ENCODE data around the gene COL18A1. TPM values are rescaled to one million over a fixed set of nuclear protein-coding genes. Genes with fewer than 3 reads are reported as not detected.

The COL18A1 gene
- total and polyA plus RNA-seq, 8 donors = 38.7 to 301 (median 77.8) TPM

DNA sequence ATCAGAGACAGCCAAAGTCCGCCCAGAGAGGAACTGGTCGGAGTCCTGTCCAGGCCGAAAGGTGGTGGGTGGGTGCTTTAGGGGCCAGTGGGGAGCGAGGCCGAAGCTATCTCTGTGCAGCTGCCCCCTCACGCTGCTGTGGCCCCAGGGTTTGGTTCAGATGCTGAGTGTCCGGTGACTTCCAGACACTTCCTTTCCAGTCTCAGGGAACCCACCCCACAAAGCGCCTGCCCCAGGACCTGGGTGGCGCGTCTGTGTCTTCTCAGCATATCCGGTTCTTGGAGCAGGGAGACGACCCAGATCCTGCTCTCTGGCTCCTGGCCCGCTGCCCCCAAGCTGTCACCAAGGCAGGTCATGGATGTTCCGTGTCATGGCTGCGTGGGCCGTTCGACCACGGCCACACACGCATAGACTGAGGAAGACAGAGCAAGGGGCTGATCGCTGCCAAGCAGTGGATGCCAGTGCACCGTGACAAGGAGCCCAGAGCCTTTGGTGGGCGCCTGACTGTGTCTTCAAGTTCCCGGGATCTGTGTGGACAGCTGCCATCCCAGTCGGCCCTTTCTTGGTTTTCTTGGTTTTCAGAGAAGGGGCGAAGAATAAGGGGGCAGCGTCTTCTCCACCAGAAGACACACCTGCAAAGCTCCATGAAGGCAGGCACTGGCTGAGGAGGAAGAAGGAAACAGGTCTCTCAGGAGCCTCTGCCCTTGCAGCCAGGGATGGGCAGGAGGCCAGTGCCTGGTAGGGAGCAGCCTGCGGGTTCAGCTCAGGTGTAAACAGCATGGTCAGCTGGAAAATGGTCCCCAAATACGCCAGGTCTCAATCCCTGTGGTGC is 22.9 kb upstream of the COL18A1 start:
- intact Hi-C loops (cut with DNase I) = no loop called here
- TF ChIP-seq, protein P1, sequence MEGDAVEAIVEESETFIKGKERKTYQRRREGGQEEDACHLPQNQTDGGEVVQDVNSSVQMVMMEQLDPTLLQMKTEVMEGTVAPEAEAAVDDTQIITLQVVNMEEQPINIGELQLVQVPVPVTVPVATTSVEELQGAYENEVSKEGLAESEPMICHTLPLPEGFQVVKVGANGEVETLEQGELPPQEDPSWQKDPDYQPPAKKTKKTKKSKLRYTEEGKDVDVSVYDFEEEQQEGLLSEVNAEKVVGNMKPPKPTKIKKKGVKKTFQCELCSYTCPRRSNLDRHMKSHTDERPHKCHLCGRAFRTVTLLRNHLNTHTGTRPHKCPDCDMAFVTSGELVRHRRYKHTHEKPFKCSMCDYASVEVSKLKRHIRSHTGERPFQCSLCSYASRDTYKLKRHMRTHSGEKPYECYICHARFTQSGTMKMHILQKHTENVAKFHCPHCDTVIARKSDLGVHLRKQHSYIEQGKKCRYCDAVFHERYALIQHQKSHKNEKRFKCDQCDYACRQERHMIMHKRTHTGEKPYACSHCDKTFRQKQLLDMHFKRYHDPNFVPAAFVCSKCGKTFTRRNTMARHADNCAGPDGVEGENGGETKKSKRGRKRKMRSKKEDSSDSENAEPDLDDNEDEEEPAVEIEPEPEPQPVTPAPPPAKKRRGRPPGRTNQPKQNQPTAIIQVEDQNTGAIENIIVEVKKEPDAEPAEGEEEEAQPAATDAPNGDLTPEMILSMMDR (IDR thresholded peaks at IDR 0.05) = no peak
- ATAC-seq (no peak), DNase-seq (peak in 4 of 6 donors; percentile 4 to 42 (median 30)), FAIRE-seq (no peak)
- WGBS, 2 donors = 70 to 81% methylated on average over 28 of the region's 28 CpGs
- no peak overlapping the region for H3K4me3 ChIP-seq
- H3K27me3 ChIP-seq = no peaks in the 10 kb centered on the region
- H3K27ac ChIP-seq = no peak overlapping the region
- no peaks in the 10 kb centered on the region for H3K4me1 ChIP-seq
- no peaks in the 10 kb centered on the region for H3K36me3 ChIP-seq
- no peaks in the 10 kb centered on the region for H3K9me3 ChIP-seq

DNA sequence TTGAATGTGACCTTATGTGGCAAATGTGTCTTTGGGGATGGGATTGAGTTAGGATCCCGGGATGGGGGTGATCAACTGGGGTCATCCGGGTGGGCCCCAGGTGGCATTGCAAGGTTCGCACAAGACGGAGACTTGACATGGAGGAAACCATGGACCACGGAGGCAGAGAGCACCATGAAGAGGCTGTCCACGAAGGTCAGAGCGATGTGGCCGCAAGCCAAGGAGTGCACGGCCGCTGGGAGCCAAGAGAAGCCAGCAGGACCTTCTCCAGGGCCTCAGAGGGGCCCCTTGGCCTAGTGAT is 22.3 kb upstream of the COL18A1 start:
- DNase-seq (peak in 3 of 6 donors; percentile 8 to 30 (median 9)), FAIRE-seq (no peak)
- intact Hi-C loops (cut with DNase I) = no loop called here

GRCh38 chr21:45383111-45383614 is 21.8 kb upstream of the COL18A1 start:
- Histone ChIP-seq H3K27ac (no peak overlapping the region), H3K4me3 (no peak overlapping the region), H3K36me3 (no peaks in the 10 kb centered on the region), H3K4me1 (no peaks in the 10 kb centered on the region), H3K27me3 (no peaks in the 10 kb centered on the region), H3K9me3 (no peaks in the 10 kb centered on the region)
- no peak for ATAC-seq
- intact Hi-C loops (cut with DNase I) = no loop called here
- 61 to 78% methylated on average over 11 of the region's 11 CpGs for WGBS, 2 donors
- TF ChIP-seq, protein P1 (IDR thresholded peaks at IDR 0.05) = no peak
- no peak for FAIRE-seq
- peak in 4 of 6 donors; percentile 10 to 38 (median 22) for DNase-seq

More for the DNA sequence above, 22.3 kb upstream of the COL18A1 start:
- Histone ChIP-seq H3K27ac (no peak overlapping the region), H3K4me3 (no peak overlapping the region), H3K4me1 (no peaks in the 10 kb centered on the region), H3K9me3 (no peaks in the 10 kb centered on the region), H3K27me3 (no peaks in the 10 kb centered on the region), H3K36me3 (no peaks in the 10 kb centered on the region)
- TF ChIP-seq, protein P1 (IDR thresholded peaks at IDR 0.05) = no peak
- 81 to 90% methylated on average over 10 of the region's 10 CpGs for WGBS, 2 donors
- ATAC-seq = no peak

DNA sequence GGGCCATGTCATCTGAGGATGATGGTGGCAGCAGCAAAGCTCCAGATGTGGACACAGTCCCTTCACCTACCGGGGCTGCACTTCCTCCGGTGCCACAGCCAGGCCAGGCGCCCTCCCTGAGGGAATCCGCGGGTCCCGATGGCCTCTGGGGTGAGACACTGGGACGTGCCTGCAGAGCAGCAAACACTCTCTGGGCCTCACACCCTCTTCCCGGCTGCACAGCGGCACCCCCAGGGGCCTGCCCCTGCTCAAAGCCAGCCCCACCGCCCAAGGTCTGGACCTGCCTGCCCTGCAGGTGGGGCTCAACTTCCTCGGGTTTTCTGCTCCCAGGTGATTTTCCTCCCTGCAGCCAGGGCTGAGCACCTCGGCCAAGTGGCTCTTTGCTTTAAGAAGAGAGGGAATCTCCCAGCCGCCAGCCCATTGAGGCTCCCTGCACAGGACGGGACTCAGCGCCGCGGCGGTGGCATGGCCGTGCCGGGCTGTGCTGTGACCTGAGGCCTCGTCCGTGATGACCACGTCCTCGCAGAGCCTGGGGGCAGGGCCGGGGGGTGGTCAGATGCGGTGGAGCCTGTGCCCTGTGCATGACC is 21.3 kb upstream of the COL18A1 start:
- ATAC-seq (no peak), FAIRE-seq (no peak), DNase-seq (peak in 4 of 6 donors; percentile 10 to 50 (median 30))
- intact Hi-C loops (cut with DNase I) = no loop called here
- Histone ChIP-seq H3K4me1 (no peaks in the 10 kb centered on the region), H3K27ac (no peak overlapping the region), H3K9me3 (no peaks in the 10 kb centered on the region), H3K4me3 (no peak overlapping the region), H3K36me3 (no peaks in the 10 kb centered on the region), H3K27me3 (no peaks in the 10 kb centered on the region)
- TF ChIP-seq, protein P1 (IDR thresholded peaks at IDR 0.05) = no peak
- 54 to 63% methylated on average over 26 of the region's 26 CpGs for whole genome bisulfite sequencing, 2 donors
